ENCODE measurements around the gene REEP6. TPM values are rescaled to one million over a fixed set of nuclear protein-coding genes. Genes with fewer than 3 reads are reported as not detected.

Gene REEP6
- total and polyA plus RNA-seq, 2 of the 8 experiments (the other 6 are each of a cell fraction or from before 2014, with no cell fraction given), result 12.6 to 20.7 TPM

- Histone ChIP-seq H3K4me3 (ENCODE audit: extremely low read depth in 1 of 4, insufficient read depth in 2 of 4, low read depth in 3 of 4, low read length in 4 of 4) (peak overlapping the region in 2 of 4 experiments; percentile 18 to 52; a peak in 3 of 8 replicates), H2BK20ac (ENCODE audit: low read length) (no peak overlapping the region; the same call in 1 of the 2 replicates)
- POLR2A ChIA-PET (ENCODE audit: partially characterized antibody), result interaction anchor here (1.0 to 1.3 kb wide), 2 partner anchors 29 to 36 kb away, joined by 3 read pairs; no protein-coding TSS in a partner anchor
- no peak for TF ChIP-seq SRF (IDR thresholded peaks at IDR 0.05; ENCODE audit: low read depth, low read length)
- no peak for TF ChIP-seq CTCF (IDR thresholded peaks at IDR 0.05; ENCODE audit: control extremely low read depth in 1 of 3, insufficient read depth in 1 of 3, low read depth in 1 of 3, low read length in 3 of 3)
- no peak for TF ChIP-seq CTBP2 (IDR thresholded peaks at IDR 0.05; ENCODE audit: borderline replicate concordance, insufficient read depth, insufficient read length, low read length)
- TF ChIP-seq ZNF274 (IDR thresholded peaks at IDR 0.05; ENCODE audit: borderline replicate concordance, extremely low read depth, low read length), result no peak
- no peak for TF ChIP-seq E2F6 (IDR thresholded peaks at IDR 0.05)
- TF ChIP-seq BRCA1 (IDR thresholded peaks at IDR 0.05; ENCODE audit: low read depth, low read length), result no peak
- TF ChIP-seq SIN3A (conservative IDR thresholded peaks at IDR 0.05 in 1 of 2, IDR thresholded peaks at IDR 0.05 in 1 of 2; ENCODE audit: low read depth in 1 of 2, low read length in 2 of 2), result no peak
Observed at GRCh38 chr19:1503925-1504773, 13.2 kb downstream of the REEP6 start.

More at GRCh38 chr19:1503925-1504773, 13.2 kb downstream of the REEP6 start:
- peak overlapping the region; percentile 26; the same call in 1 of the 2 replicates for H2BK5ac ChIP-seq (ENCODE audit: low read depth, low read length)
- peak overlapping the region; percentile 39; the same call in 1 of the 2 replicates for H2BK12ac ChIP-seq (ENCODE audit: low read depth, low read length)
- H2BK120ac ChIP-seq (replicated peaks; ENCODE audit: low read depth, low read length), result no peak overlapping the region
- no peak overlapping the region for H3K4ac ChIP-seq (replicated peaks; ENCODE audit: insufficient read length, low read depth, low read length)
- H3K27me3 ChIP-seq (replicated peaks in 1 of 4; ENCODE audit: control insufficient read depth in 3 of 4, extremely low read depth in 1 of 4, insufficient read depth in 3 of 4, low read length in 3 of 4), result peaks cover 0 to 19% (median 16%) of the 10 kb centered on the region in 4 experiments; a peak in 5 of 7 replicates
- H3K14ac ChIP-seq (ENCODE audit: insufficient read length), result no peak overlapping the region
- H4K20me1 ChIP-seq (replicated peaks in 1 of 2; ENCODE audit: control insufficient read depth in 1 of 2, insufficient read depth in 2 of 2, low read length in 2 of 2), result no peaks in the 10 kb centered on the region
- H3K27ac ChIP-seq (ENCODE audit: low read depth, low read length), result no peak overlapping the region
- no peak overlapping the region for H3K23ac ChIP-seq (ENCODE audit: insufficient read length)
- no peaks in the 10 kb centered on the region for H3K79me1 ChIP-seq (ENCODE audit: low read depth, low read length)
- H2AK5ac ChIP-seq (ENCODE audit: low read depth, low read length), result no peak overlapping the region
- no peaks in the 10 kb centered on the region for H3K79me2 ChIP-seq (ENCODE audit: control insufficient read depth in 1 of 2, insufficient read depth in 2 of 2, low read length in 2 of 2)
- H4K8ac ChIP-seq (ENCODE audit: extremely low read depth, insufficient read depth, low read length), result peak overlapping the region; percentile 82
- H2AFZ ChIP-seq (ENCODE audit: low read length), result peak overlapping the region; percentile 63; the same call in 1 of the 2 replicates
- no peaks in the 10 kb centered on the region for H3K36me3 ChIP-seq (ENCODE audit: control insufficient read depth in 2 of 4, insufficient read depth in 4 of 4, low read length in 3 of 4)
- no peak overlapping the region for H3K18ac ChIP-seq (ENCODE audit: extremely low read depth, low read length)
- H3K4me1 ChIP-seq (replicated peaks in 1 of 4; ENCODE audit: control insufficient read depth in 3 of 4, insufficient read depth in 4 of 4, low read length in 3 of 4), result peaks cover 0 to 11% (median 7%) of the 10 kb centered on the region in 4 experiments; a peak in 5 of 7 replicates
- peaks cover 5 to 11% of the 10 kb centered on the region in 2 experiments; a peak in 2 of 4 replicates for H3K9me3 ChIP-seq (ENCODE audit: insufficient read depth in 2 of 2, low read depth in 1 of 2, low read length in 1 of 2)
- CTCF ChIA-PET (ENCODE audit: partially characterized antibody), result interaction anchor here (0.6 to 3.9 kb wide), 6 partner anchors 10 to 257 kb away, joined by 3 to 14 read pairs (median 6); partner anchors contain the start of gene REEP6
- no peak overlapping the region for H3K9ac ChIP-seq (replicated peaks in 1 of 4; ENCODE audit: extremely low read depth in 1 of 4, low read depth in 3 of 4, low read length in 3 of 4)
- no peak overlapping the region for H4K91ac ChIP-seq (replicated peaks; ENCODE audit: insufficient read length, low read length)
- DNase-seq (ENCODE audit: low read depth in 1 of 2, low spot score in 2 of 2), result no peak
- no peak overlapping the region for H4K5ac ChIP-seq (ENCODE audit: insufficient read length, low read depth, low read length)
- H3K4me2 ChIP-seq (ENCODE audit: insufficient read depth in 1 of 2, low read depth in 2 of 2, low read length in 2 of 2), result peak overlapping the region; percentile 54 to 62; a peak in 3 of 4 replicates
- peaks cover 10% of the 10 kb centered on the region; the same call in 1 of the 2 replicates for H3K23me2 ChIP-seq (ENCODE audit: low read depth, low read length)
- 75% methylated on average over 21 of the region's 23 CpGs; no CpG with 5 or more reads in 1 of the 2 experiments for WGBS, 2 experiments (ENCODE audit: extremely low coverage in 1 of 2, insufficient coverage in 1 of 2, insufficient read length in 1 of 2, insufficient replicate concordance in 2 of 2, low coverage in 1 of 2, low lambda C conversion rate in 2 of 2, missing lambda C conversion rate in 1 of 2)
- H2BK15ac ChIP-seq (ENCODE audit: low read length), result peak overlapping the region; percentile 72
- peak overlapping the region; percentile 21 for H3K56ac ChIP-seq (replicated peaks; ENCODE audit: insufficient read length, low read depth, low read length)
- FAIRE-seq, result no peak

Measured in H1 (cell line).